Measurements from ENCODE around the gene UGT2B10. TPM values are rescaled to one million over a fixed set of nuclear protein-coding genes. Genes with fewer than 3 reads are reported as not detected.
A peak's percentile ranks its signal among the peaks of the same experiment; 100 is the strongest.

The UGT2B10 gene
- total and polyA plus RNA-seq, 9 of the 15 experiments (the other 6 are each of a cell fraction or from before 2014, with no cell fraction given): 0.18 TPM; not detected in 8

DNA sequence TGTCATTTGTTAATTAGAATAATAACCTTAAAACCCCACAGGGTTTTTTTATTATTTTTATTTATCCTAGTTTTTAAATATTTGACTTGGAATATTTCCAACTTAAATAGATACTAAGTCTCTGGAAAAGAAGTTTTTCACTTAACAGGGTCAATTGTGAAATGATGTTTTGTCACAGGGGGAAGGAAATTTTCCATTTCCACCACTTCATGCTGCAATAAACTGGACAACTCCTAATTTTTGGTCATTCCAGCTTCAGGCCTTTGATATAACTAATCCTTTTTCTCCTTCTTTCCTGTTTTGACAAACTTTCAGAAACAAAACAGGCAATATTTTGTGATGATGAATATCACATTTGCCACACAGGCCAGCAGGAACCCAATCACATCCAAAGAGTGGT, 45.3 kb downstream of the UGT2B10 start (continued):
- TF ChIP-seq CREB5 (CRISPR knock-in tag; IDR thresholded peaks at IDR 0.05): no peak
- no peak for TF ChIP-seq KAT2B (IDR thresholded peaks at IDR 0.05; ENCODE audit: low read depth, low read length)

- Histone ChIP-seq H2AFZ (ENCODE audit: low read depth, low read length) (no peak overlapping the region), H3K79me2 (ENCODE audit: control insufficient read depth, insufficient read depth, low read length) (no peaks in the 10 kb centered on the region), H3K4me1 (replicated peaks in 1 of 2; ENCODE audit: control insufficient read depth in 2 of 2, insufficient read depth in 2 of 2, low read length in 2 of 2) (peaks cover 0 to 2% of the 10 kb centered on the region in 2 experiments; a peak in 1 of 5 replicates), H3K9me3 (replicated peaks; ENCODE audit: control insufficient read depth, insufficient read depth, low read depth, low read length) (peaks cover 1% of the 10 kb centered on the region), H3K4me2 (ENCODE audit: insufficient read depth, low read length) (no peak overlapping the region), H3K36me3 (ENCODE audit: control insufficient read depth, insufficient read depth, low read length) (no peaks in the 10 kb centered on the region), H3K4me3 (no peak overlapping the region), H3K27me3 (ENCODE audit: control insufficient read depth in 2 of 2, insufficient read depth in 2 of 2, low read length in 2 of 2) (no peaks in the 10 kb centered on the region), H4K20me1 (replicated peaks; ENCODE audit: control insufficient read depth, insufficient read depth, low read length) (no peaks in the 10 kb centered on the region), H3K27ac (ENCODE audit: extremely low read depth, low read depth, low read length) (peak overlapping the region; percentile 58), H3K9ac (ENCODE audit: insufficient read depth in 1 of 2, low read depth in 2 of 2, low read length in 2 of 2) (no peak overlapping the region), H3K9me1 (ENCODE audit: control insufficient read depth, insufficient read depth, low read length) (no peaks in the 10 kb centered on the region)
- peak; percentile 51 to 90 (median 54) for DNase-seq (ENCODE audit: extremely low read depth in 1 of 4, low spot score in 3 of 4)
- FAIRE-seq: peak; percentile 86
- intact Hi-C loops (cut with micrococcal nuclease): no loop called here
- ChIA-PET POLR2A (no interaction called here), CTCF (ENCODE audit: low intra/inter-chr PET ratio) (no interaction called here)
- peak; percentile 88 for ATAC-seq
- BruUV-seq (replicated peaks): no TSS peak
- 1% methylated on average over 6 of the region's 6 CpGs for WGBS (ENCODE audit: insufficient coverage, low coverage, missing lambda C conversion rate)
- in situ Hi-C loops (cut with MboI): no loop called here
- TF ChIP-seq DMBX1 (CRISPR knock-in tag; IDR thresholded peaks at IDR 0.05; ENCODE audit: borderline replicate concordance) (peak; percentile 29; the same call in 1 of the 2 replicates), BACH1 (tag; IDR thresholded peaks at IDR 0.05) (peak; percentile 45; the same call in 1 of the 2 replicates), KLF10 (CRISPR knock-in tag; IDR thresholded peaks at IDR 0.05) (no peak), C11orf30 (IDR thresholded peaks at IDR 0.05; ENCODE audit: low read depth) (no peak), ZNF175 (CRISPR knock-in tag; IDR thresholded peaks at IDR 0.05; ENCODE audit: low read depth) (peak; percentile 89), MCM3 (IDR thresholded peaks at IDR 0.05) (no peak), ZNF224 (CRISPR knock-in tag; IDR thresholded peaks at IDR 0.05) (no peak), NFE2L1 (tag; IDR thresholded peaks at IDR 0.05; ENCODE audit: borderline replicate concordance, low read depth) (no peak), NR2C2 (CRISPR knock-in tag; IDR thresholded peaks at IDR 0.05) (0 out of 2 replicates have a peak, but pooled peaks have one; percentile 16), NR2C2 (tag; IDR thresholded peaks at IDR 0.05) (no peak)
- TF ChIP-seq, protein P1, sequence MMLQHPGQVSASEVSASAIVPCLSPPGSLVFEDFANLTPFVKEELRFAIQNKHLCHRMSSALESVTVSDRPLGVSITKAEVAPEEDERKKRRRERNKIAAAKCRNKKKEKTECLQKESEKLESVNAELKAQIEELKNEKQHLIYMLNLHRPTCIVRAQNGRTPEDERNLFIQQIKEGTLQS (IDR thresholded peaks at IDR 0.05): peak; percentile 23; the same call in 1 of the 2 replicates
- TF ChIP-seq, protein P1 (CRISPR knock-in tag; conservative IDR thresholded peaks at IDR 0.05): no peak
- TF ChIP-seq, protein P2, sequence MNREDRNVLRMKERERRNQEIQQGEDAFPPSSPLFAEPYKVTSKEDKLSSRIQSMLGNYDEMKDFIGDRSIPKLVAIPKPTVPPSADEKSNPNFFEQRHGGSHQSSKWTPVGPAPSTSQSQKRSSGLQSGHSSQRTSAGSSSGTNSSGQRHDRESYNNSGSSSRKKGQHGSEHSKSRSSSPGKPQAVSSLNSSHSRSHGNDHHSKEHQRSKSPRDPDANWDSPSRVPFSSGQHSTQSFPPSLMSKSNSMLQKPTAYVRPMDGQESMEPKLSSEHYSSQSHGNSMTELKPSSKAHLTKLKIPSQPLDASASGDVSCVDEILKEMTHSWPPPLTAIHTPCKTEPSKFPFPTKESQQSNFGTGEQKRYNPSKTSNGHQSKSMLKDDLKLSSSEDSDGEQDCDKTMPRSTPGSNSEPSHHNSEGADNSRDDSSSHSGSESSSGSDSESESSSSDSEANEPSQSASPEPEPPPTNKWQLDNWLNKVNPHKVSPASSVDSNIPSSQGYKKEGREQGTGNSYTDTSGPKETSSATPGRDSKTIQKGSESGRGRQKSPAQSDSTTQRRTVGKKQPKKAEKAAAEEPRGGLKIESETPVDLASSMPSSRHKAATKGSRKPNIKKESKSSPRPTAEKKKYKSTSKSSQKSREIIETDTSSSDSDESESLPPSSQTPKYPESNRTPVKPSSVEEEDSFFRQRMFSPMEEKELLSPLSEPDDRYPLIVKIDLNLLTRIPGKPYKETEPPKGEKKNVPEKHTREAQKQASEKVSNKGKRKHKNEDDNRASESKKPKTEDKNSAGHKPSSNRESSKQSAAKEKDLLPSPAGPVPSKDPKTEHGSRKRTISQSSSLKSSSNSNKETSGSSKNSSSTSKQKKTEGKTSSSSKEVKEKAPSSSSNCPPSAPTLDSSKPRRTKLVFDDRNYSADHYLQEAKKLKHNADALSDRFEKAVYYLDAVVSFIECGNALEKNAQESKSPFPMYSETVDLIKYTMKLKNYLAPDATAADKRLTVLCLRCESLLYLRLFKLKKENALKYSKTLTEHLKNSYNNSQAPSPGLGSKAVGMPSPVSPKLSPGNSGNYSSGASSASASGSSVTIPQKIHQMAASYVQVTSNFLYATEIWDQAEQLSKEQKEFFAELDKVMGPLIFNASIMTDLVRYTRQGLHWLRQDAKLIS (CRISPR knock-in tag; IDR thresholded peaks at IDR 0.05): no peak
Observed at GRCh38 chr4:68864438-68865187, 48.8 kb downstream of the UGT2B10 start.
